ENCODE data around the gene TGFA.
"Not testable (repeated sequence)": the region's sequence is repeated elsewhere in the genome, so short reads cannot be mapped to it uniquely, and the experiment has no call there.

TGFA gene

DNA sequence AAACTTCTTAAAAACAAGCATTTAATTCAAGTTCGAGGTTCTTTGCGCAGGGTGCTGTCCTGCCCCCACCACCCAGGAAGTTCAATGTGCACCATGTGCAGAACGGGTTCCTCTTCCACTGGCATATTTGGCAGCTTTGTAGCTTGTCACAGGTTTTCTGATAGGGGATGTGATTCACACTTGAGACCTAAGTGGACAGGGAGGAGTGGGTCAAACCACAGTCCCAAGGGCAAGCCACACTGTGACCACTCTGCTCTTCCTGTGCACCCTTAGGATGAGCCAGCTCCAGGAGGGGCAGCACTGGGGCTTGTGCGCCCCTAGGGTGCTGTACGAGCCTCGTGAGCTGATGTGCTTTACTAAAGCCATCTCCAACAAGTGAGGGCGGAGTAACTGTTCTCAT, 82.5 kb downstream of the TGFA start:
- ChIA-PET POLR2A (no interaction called here), CTCF (interaction anchor here (1.2 kb wide), 1 partner anchor 10 kb away, joined by 4 read pairs; no protein-coding TSS in a partner anchor)
- TF ChIP-seq, protein P1, sequence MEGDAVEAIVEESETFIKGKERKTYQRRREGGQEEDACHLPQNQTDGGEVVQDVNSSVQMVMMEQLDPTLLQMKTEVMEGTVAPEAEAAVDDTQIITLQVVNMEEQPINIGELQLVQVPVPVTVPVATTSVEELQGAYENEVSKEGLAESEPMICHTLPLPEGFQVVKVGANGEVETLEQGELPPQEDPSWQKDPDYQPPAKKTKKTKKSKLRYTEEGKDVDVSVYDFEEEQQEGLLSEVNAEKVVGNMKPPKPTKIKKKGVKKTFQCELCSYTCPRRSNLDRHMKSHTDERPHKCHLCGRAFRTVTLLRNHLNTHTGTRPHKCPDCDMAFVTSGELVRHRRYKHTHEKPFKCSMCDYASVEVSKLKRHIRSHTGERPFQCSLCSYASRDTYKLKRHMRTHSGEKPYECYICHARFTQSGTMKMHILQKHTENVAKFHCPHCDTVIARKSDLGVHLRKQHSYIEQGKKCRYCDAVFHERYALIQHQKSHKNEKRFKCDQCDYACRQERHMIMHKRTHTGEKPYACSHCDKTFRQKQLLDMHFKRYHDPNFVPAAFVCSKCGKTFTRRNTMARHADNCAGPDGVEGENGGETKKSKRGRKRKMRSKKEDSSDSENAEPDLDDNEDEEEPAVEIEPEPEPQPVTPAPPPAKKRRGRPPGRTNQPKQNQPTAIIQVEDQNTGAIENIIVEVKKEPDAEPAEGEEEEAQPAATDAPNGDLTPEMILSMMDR (IDR thresholded peaks at IDR 0.05; ENCODE audit: control extremely low read depth, extremely low read depth, low read depth, missing control alignments), result no peak
- DNase-seq (ENCODE audit: extremely low spot score), result no peak

DNA sequence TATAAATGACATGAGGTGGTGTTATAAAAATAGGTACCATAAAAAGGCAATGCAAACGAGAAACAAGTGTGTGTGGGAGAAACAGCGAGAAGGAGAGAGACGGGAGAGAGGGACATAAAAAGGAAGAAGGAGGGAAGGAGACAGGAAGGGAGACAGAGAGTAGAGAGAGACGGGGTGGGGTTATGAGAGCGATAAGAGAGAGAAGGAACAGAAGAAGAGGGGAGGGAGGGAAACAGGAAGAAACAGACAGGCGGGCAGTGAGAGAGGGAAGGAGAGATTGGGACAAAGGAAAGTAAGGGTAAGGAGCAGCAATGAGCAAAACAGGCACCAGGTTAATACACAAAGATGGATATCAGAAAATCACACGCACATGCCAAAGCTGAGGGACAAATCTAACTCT, 83.7 kb downstream of the TGFA start:
- ChIA-PET CTCF (no interaction called here), POLR2A (no interaction called here)
- TF ChIP-seq, protein P1 (IDR thresholded peaks at IDR 0.05; ENCODE audit: control extremely low read depth, extremely low read depth, low read depth, missing control alignments), result no peak
- no peak for DNase-seq (ENCODE audit: extremely low spot score)

DNA sequence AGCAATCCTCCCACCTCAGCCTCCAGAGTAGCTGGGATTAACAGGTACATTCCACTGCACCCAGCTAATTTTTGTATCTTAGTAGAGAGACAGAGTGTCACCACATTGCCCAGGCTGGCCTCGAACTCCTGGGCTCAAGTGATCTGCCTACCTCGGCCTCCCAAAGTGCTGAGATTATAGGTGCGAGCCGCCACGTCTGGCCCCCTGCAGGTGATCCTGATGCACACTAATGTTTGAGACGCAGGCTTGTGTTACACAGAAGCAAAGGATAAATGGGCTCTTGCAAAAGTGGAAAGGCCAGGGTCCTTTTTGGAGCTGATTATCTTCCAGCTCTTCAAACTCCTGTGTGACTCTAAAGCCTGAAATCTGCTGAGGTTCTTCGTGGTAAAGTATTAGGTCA, 84.2 kb downstream of the TGFA start:
- CTCF ChIA-PET, result no interaction called here
- TF ChIP-seq, protein P1 (IDR thresholded peaks at IDR 0.05; ENCODE audit: control extremely low read depth, extremely low read depth, low read depth, missing control alignments), result no peak
- POLR2A ChIA-PET, result no interaction called here
- DNase-seq (ENCODE audit: extremely low spot score), result no peak

DNA sequence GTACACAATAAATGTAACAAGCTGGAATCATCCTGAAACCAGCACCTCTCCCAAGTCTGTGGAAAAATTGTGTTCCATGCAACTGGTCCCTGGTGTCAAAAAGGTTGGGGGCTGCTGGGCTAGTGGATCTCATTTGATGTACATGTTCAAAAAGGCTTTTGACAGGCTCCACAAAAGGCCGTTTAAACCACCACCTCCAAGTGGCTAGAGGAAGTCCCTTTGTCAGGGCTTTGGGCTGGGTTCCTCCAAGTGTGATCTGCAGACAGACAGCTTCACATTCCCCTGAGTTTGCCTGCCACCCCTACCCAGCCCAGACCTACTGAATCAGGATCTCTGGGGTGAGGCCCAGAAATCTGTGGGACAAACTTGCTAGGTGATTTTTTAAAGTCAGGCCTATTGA, 84.7 kb downstream of the TGFA start:
- no peak for DNase-seq (ENCODE audit: extremely low spot score)
- POLR2A ChIA-PET, result no interaction called here
- TF ChIP-seq, protein P1 (IDR thresholded peaks at IDR 0.05; ENCODE audit: control extremely low read depth, extremely low read depth, low read depth, missing control alignments), result no peak
- CTCF ChIA-PET, result no interaction called here

DNA sequence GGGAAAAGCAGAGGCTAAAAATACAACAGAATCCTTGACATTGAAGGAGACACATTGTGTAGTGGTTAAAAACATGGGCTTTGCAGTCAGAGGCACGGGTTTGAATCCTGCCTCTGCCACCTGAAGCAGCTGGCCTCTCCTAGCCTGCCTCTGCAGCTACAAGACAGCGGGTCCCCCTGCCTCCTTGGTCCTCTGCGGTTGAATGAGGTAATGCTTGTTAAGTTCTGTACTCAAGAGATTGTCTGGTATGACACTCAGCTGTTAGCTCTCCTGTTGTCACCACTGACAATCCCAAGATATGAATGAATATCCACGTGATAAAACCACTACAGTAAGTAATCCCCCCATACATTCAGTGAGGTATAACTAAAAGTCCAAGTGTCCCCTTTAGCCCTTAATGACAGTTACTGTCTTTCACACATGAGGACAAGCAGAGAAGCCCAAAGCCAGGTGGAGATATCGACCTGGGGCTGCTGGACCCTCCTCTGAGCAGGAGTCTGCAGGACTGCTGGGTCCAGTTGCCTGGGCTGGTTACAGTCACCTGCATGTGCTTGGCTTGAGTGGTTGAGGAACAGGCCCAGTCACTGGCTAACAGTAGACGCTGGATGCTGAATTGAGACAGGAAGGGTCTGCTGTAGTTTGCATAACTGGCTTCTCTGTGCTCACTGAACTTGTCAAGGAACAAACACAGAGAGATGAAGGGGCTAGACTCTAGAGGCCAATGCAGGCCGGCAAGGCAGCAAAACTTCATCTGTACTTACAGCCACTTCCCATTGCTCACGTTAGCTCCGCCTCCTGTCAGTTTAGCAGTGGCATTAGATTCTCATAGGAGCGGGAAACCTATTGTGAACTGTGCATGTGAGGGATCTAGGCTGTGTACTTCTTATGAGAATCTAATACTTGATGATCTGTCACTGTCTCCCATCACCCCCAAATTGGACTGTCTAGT, 85.5 kb downstream of the TGFA start:
- POLR2A ChIA-PET, result no interaction called here
- DNase-seq (ENCODE audit: extremely low spot score), result no peak
- CTCF ChIA-PET, result interaction anchor here (1.4 kb wide), 1 partner anchor 18 kb away, joined by 4 read pairs; no protein-coding TSS in a partner anchor
- TF ChIP-seq, protein P1 (IDR thresholded peaks at IDR 0.05; ENCODE audit: control extremely low read depth, extremely low read depth, low read depth, missing control alignments), result no peak

DNA sequence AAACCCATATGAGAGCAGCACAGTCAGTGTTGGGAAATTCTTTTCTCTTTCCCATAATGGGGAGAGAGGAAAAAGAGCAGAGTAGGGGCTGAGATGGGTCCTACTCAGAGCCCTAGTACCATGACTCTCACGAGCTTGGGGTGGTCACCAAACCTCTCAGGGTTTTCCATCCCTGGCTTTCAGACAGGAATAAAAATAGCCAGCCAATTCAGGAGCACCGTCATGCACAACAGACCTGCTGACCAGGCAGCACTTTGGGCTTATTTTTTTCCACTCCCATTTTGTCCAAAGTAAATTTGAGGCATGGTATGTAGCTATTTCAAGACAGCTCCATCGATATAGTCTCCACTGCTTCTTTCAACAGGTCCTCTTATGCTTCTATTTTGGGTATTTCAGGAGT, 86.4 kb downstream of the TGFA start:
- ChIA-PET CTCF (interaction anchor here (0.9 to 1.4 kb wide), 2 partner anchors 19 to 64 kb away, joined by 3 to 4 read pairs; no protein-coding TSS in a partner anchor), POLR2A (no interaction called here)
- TF ChIP-seq, protein P1 (IDR thresholded peaks at IDR 0.05; ENCODE audit: control extremely low read depth, extremely low read depth, low read depth, missing control alignments), result no peak
- no peak for DNase-seq (ENCODE audit: extremely low spot score)

DNA sequence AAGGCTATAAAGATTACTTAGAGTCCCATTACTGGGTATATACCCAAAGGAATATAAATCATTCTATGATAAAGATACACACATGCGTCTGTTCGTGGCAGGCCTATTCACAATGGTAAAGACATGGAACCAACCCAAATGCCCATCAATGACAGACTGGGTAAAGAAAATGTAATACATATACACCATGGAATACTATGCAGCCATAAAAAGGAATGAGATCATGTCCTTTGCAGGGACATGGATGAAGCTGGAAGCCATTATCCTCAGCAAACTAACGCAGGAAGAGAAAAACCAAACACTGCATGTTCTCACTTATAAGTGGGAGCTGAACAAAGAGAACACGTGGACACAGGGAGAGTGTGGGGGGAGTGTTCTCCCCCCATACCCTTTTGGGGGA, 87.0 kb downstream of the TGFA start:
- CTCF ChIA-PET, result interaction anchor here (0.9 to 1.4 kb wide), 2 partner anchors 19 to 65 kb away, joined by 3 to 4 read pairs; no protein-coding TSS in a partner anchor

More for the DNA sequence above, 87.0 kb downstream of the TGFA start:
- POLR2A ChIA-PET; DNase-seq (ENCODE audit: extremely low spot score): not testable (repeated sequence)
